ENCODE results near the gene SIGLECL1.

Gene SIGLECL1

GRCh38 chr19:51297406-51297805 is 46.5 kb downstream of the SIGLECL1 start:
- DNase-seq = no peak

GRCh38 chr19:51301266-51301665 is 50.4 kb downstream of the SIGLECL1 start:
- DNase-seq = no peak

- no peak for DNase-seq
Measured at GRCh38 chr19:51305479-51305878, 54.6 kb downstream of the SIGLECL1 start.

GRCh38 chr19:51311351-51312257 is 60.7 kb downstream of the SIGLECL1 start, which contains the start of gene IGLON5:
TSS of gene IGLON5 (plus strand) at chr19:51311644. CDS start at chr19:51311848, 204 bp downstream.
- DNase-seq = no peak

- no peak for DNase-seq
Measured at GRCh38 chr19:51316688-51317087, 65.8 kb downstream of the SIGLECL1 start.

GRCh38 chr19:51317376-51317775 is 66.5 kb downstream of the SIGLECL1 start:
- DNase-seq = no peak

- no peak for DNase-seq
Measured at GRCh38 chr19:51317968-51318367, 67.1 kb downstream of the SIGLECL1 start.

Data from GOT3 (cell line).